K562 (cell line): Measurements from ENCODE around the gene YKT6. TPM values are rescaled to one million over a fixed set of nuclear protein-coding genes. Genes with fewer than 3 reads are reported as not detected.

ENCODE experiments used
- ATAC-seq: fragments of 200-7000 bp; cut with Tn5 transposase; 3 replicates; pipeline ENCODE4 v1.9.1; 2020; ENCODE audit warnings: moderate library complexity
- BruUV-seq: library from RNA; stranded (reverse); fragments of 400-500 nt; replicated peaks from 2 replicates; lab custom pipeline; 2021; lab: Mats Ljungman, UMichigan
- CTCF ChIA-PET: fragments of 300-600 bp; formaldehyde crosslinking; extraction: SDS; loops from one replicate; lab custom pipeline; 2021; ENCODE audit warnings: low intra/inter-chr PET ratio; lab: Yijun Ruan, JAX
- POLR2A ChIA-PET: fragments of 300-600, 350-650 bp; sonication (Branson Sonifier 250); formaldehyde crosslinking; extraction: SDS; loops from one replicate; lab custom pipeline; 2021; ENCODE audit warnings: antibody characterized with exemption, inconsistent platforms; lab: Yijun Ruan, JAX
- DNase-seq, 4 experiments: peaks; one replicate each; pipeline versions ENCODE4 v3.0.0 to v3.0.0-alpha.2; 2011 to 2018; ENCODE audit warnings: low spot score in 3 of 4, mixed read lengths in 3 of 4; ENCODE audit errors: extremely low read depth in 1 of 4
- FAIRE-seq: peaks from 2 replicates; lab custom pipeline; 2011; peaks lifted over from hg19 to GRCh38; lab: Jason Lieb, UNC
- H2AFZ ChIP-seq: 2 replicates; pipeline ENCODE4 v1.6.0; 2011; ENCODE audit warnings: low read depth, low read length, control low read depth, inconsistent platforms
- H3K27ac ChIP-seq: fragments of 200-600 bp; 3 replicates; pipeline ENCODE4 v1.8.0; 2011; ENCODE audit warnings: low read depth, mild to moderate bottlenecking, control low read depth, inconsistent platforms, low read length, moderate library complexity, mixed read lengths; ENCODE audit errors: extremely low read depth
- H3K27me3 ChIP-seq, 2 experiments: fragments of 300-600 bp in 1 of 2; 2 replicates in 1 of 2; 3 replicates in 1 of 2; pipeline versions ENCODE4 v1.6.0 to v1.8.0; 2011; ENCODE audit warnings: inconsistent platforms in 2 of 2, low read length in 2 of 2, mild to moderate bottlenecking in 1 of 2, mixed read lengths in 1 of 2, moderate library complexity in 1 of 2; ENCODE audit not compliant: control insufficient read depth in 2 of 2, insufficient read depth in 2 of 2
- H3K36me3 ChIP-seq: fragments of 300-600 bp; 3 replicates; pipeline ENCODE4 v1.8.0; 2011; ENCODE audit warnings: mild to moderate bottlenecking, low read length, inconsistent platforms; ENCODE audit not compliant: control insufficient read depth, insufficient read depth
- H3K4me1 ChIP-seq, 2 experiments: fragments of 200-600 bp in 1 of 2; replicated peaks in 1 of 2; 2 replicates in 1 of 2; 3 replicates in 1 of 2; pipeline versions ENCODE4 v1.5.1 to v1.8.0; 2011; ENCODE audit warnings: inconsistent platforms in 2 of 2, low read length in 2 of 2, mild to moderate bottlenecking in 1 of 2, mixed read lengths in 1 of 2, moderate library complexity in 1 of 2; ENCODE audit not compliant: control insufficient read depth in 2 of 2, insufficient read depth in 2 of 2
- H3K4me2 ChIP-seq: 2 replicates; pipeline ENCODE4 v1.6.1; 2011; ENCODE audit warnings: low read length, control low read depth, inconsistent platforms, mixed read lengths; ENCODE audit not compliant: insufficient read depth
- H3K4me3 ChIP-seq: fragments of 200-600 bp; sonication (generic), shearing (Covaris generic); 2 replicates; pipeline ENCODE4 v1.5.1; 2016; ENCODE audit warnings: control low read depth, inconsistent platforms
- H3K79me2 ChIP-seq: fragments of 200-600 bp; 3 replicates; pipeline ENCODE4 v1.8.0; 2011; ENCODE audit warnings: low read length, inconsistent platforms; ENCODE audit not compliant: control insufficient read depth, insufficient read depth
- H3K9ac ChIP-seq, 2 experiments: 2 replicates each; pipeline versions ENCODE4 v1.6.0 to v1.6.1; 2011; ENCODE audit warnings: low read depth in 2 of 2, low read length in 2 of 2, control low read depth in 1 of 2, inconsistent platforms in 1 of 2, mild to moderate bottlenecking in 1 of 2, mixed read lengths in 1 of 2; ENCODE audit not compliant: insufficient read depth in 1 of 2
- H3K9me1 ChIP-seq: one replicate; pipeline ENCODE4 v1.6.0; 2011; ENCODE audit warnings: inconsistent platforms, mild to moderate bottlenecking, low read length, moderate library complexity; ENCODE audit not compliant: control insufficient read depth, insufficient read depth
- H3K9me3 ChIP-seq: replicated peaks from 2 replicates; pipeline ENCODE4 v1.5.1; 2011; ENCODE audit warnings: low read depth, low read length, inconsistent platforms; ENCODE audit not compliant: control insufficient read depth, insufficient read depth
- H4K20me1 ChIP-seq: replicated peaks from 2 replicates; pipeline ENCODE4 v1.6.1; 2011; ENCODE audit warnings: low read length, inconsistent platforms, mixed read lengths; ENCODE audit not compliant: control insufficient read depth, insufficient read depth
- BACH1 ChIP-seq: fragments of 200-800 bp; sonication (Bioruptor generic); IDR thresholded peaks from 2 replicates; pipeline ENCODE4 v1.6.1; 2016; ENCODE audit warnings: missing genetic modification characterization, missing compliant biosample characterization
- BHLHE40 ChIP-seq: IDR thresholded peaks from 2 replicates; pipeline ENCODE4 v1.6.1; 2011; ENCODE audit warnings: low read length, improper control_type of control experiment
- BRCA1 ChIP-seq, 2 experiments: fragments of 450-650 bp in 1 of 2; sonication (generic) in 1 of 2; formaldehyde crosslinking in 1 of 2; IDR thresholded peaks; 2 replicates each; pipeline versions ENCODE4 v1.5.0 to v1.6.1; 2017 to 2020; ENCODE audit warnings: mild to moderate bottlenecking in 1 of 2, missing genetic modification reagents in 1 of 2
- COPS2 ChIP-seq: fragments of 450-650 bp; conservative IDR thresholded peaks from 2 replicates; pipeline ENCODE4 v1.6.1; 2016; ENCODE audit warnings: mild to moderate bottlenecking, moderate library complexity
- DDX20 ChIP-seq: fragments of 450-650 bp; IDR thresholded peaks from 2 replicates; pipeline ENCODE4 v1.6.1; 2016; ENCODE audit warnings: missing genetic modification characterization, low read depth, mild to moderate bottlenecking, missing compliant biosample characterization, moderate library complexity
- EP400 ChIP-seq: fragments of 450-650 bp; IDR thresholded peaks from 2 replicates; pipeline ENCODE4 v1.6.1; 2017; ENCODE audit warnings: antibody characterized with exemption, mild to moderate bottlenecking, moderate library complexity
- GATA2 ChIP-seq: sonication (generic); formaldehyde crosslinking; IDR thresholded peaks from 2 replicates; pipeline ENCODE4 v1.4.0; 2020; ENCODE audit warnings: mild to moderate bottlenecking, missing genetic modification reagents
- GTF2F1 ChIP-seq: IDR thresholded peaks from 2 replicates; pipeline ENCODE4 v1.6.1; 2011; ENCODE audit warnings: low read depth, low read length, improper control_type of control experiment
- HSF4 ChIP-seq: fragments of 250-450 bp; sonication (Bioruptor Pico); IDR thresholded peaks from 2 replicates; pipeline ENCODE4 v2.1.2; 2022; ENCODE audit warnings: mild to moderate bottlenecking, moderate library complexity, borderline replicate concordance
- MCM3 ChIP-seq: fragments of 450-650 bp; IDR thresholded peaks from 2 replicates; pipeline ENCODE4 v1.6.1; 2016
- MXI1 ChIP-seq: IDR thresholded peaks from 2 replicates; pipeline ENCODE4 v1.6.1; 2011; ENCODE audit warnings: low read depth, mild to moderate bottlenecking, improper control_type of control experiment, low read length
- NFIX ChIP-seq: fragments of 250-450 bp; sonication (Bioruptor Pico); IDR thresholded peaks from 2 replicates; pipeline ENCODE4 v1.4.0; 2020; ENCODE audit warnings: low read depth, mild to moderate bottlenecking, moderate library complexity
- RBM15 ChIP-seq: fragments of 200-400 bp; formaldehyde crosslinking; IDR thresholded peaks from 2 replicates; pipeline ENCODE4 v1.6.1; 2018; ENCODE audit warnings: mild to moderate bottlenecking, low read length, moderate library complexity; ENCODE audit not compliant: insufficient read depth
- RCOR1 ChIP-seq, 2 experiments: IDR thresholded peaks; 2 replicates each; pipeline ENCODE4 v1.6.1; 2012; ENCODE audit warnings: low read depth in 2 of 2, low read length in 2 of 2, borderline replicate concordance in 1 of 2, improper control_type of control experiment in 1 of 2
- SP1 ChIP-seq: sonication (generic); formaldehyde crosslinking; IDR thresholded peaks from 2 replicates; pipeline ENCODE4 v1.8.1; 2022; ENCODE audit warnings: mild to moderate bottlenecking, missing genetic modification reagents
- TAF9B ChIP-seq: fragments of 450-650 bp; IDR thresholded peaks from 2 replicates; pipeline ENCODE4 v1.6.1; 2018; ENCODE audit warnings: mild to moderate bottlenecking; ENCODE audit not compliant: partially characterized antibody
- ZKSCAN8 ChIP-seq: fragments of 200-800 bp; sonication (Bioruptor generic); IDR thresholded peaks from 2 replicates; pipeline ENCODE4 v1.6.1; 2016; ENCODE audit warnings: missing genetic modification characterization, missing compliant biosample characterization
- ZNF232 ChIP-seq: sonication (generic); formaldehyde crosslinking; IDR thresholded peaks from 2 replicates; pipeline ENCODE4 v1.8.0; 2022; ENCODE audit warnings: mild to moderate bottlenecking, missing genetic modification reagents
- ZNF445 ChIP-seq: fragments of 250-450 bp; sonication (Bioruptor Pico); IDR thresholded peaks from 2 replicates; pipeline ENCODE4 v1.4.0; 2020; ENCODE audit warnings: low read depth, mild to moderate bottlenecking, moderate library complexity
- WGBS: fragments of 100-300 bp; shearing (Covaris generic); methylation state at CpG from one replicate; pipeline ENCODE4 v1.1.6; 2016; ENCODE audit warnings: low coverage, mixed read lengths; ENCODE audit not compliant: insufficient coverage; ENCODE audit errors: missing lambda C conversion rate; 5-methylcytosine and 5-hydroxymethylcytosine counted together
- in situ Hi-C: fragments of 300-500 bp; cut with MboI; formaldehyde crosslinking; loops from 4 replicates; pipeline ENCODE4 v1.15.0; 2018; ENCODE audit warnings: inconsistent platforms, mixed read lengths
- intact Hi-C: fragments of 100-400 bp; cut with micrococcal nuclease; formaldehyde crosslinking; loops from 2 replicates; pipeline ENCODE4 v1.14.2; 2022
- polyA plus RNA-seq, 8 experiments: library from polyadenylated mRNA; depleted of rRNA in 4 of 8; stranded (reverse) in 5 of 8; unstranded in 3 of 8; fragments of >200 nt; fragmentation: Nextera tagmentation in 2 of 8; fragmentation: Illumina TruSeq in 1 of 8; extraction: Ambion mirVana in 2 of 8; extraction: Trizol in 1 of 8; gene quantifications; 2 replicates each; pipeline versions ENCODE4 v1.2.1 to v1.2.3, GENCODE V29; 2011 to 2014; ENCODE audit warnings: inconsistent platforms in 1 of 8, missing spikeins in 1 of 8
- total RNA-seq, 7 experiments: library from RNA; depleted of rRNA in 6 of 7; stranded (reverse); fragments of >200 nt in 6 of 7; fragmentation: Illumina TruSeq in 2 of 7; extraction: Trizol in 2 of 7; gene quantifications; 2 replicates each; pipeline versions ENCODE4 v1.2.1 to v1.2.3, GENCODE V29; 2011 to 2021; ENCODE audit warnings: low replicate concordance in 1 of 7
- TF ChIP-seq, protein P1 (sequence below): fragments of 450-650 bp; conservative IDR thresholded peaks from 2 replicates; pipeline ENCODE4 v1.6.1; 2016; ENCODE audit warnings: missing genetic modification characterization, low read depth, mild to moderate bottlenecking, control low read depth, missing compliant biosample characterization
- TF ChIP-seq, protein P2 (sequence below): fragments of 450-650 bp; formaldehyde crosslinking; conservative IDR thresholded peaks from 2 replicates; pipeline ENCODE4 v1.4.0; 2022; ENCODE audit warnings: mild to moderate bottlenecking, missing genetic modification characterization

Gene YKT6
- total and polyA plus RNA-seq, 9 of the 15 experiments (the other 6 are each of a cell fraction or from before 2014, with no cell fraction given) = 1.6 to 90.6 (median 75.1) TPM

- 30% methylated on average over 3 of the region's 3 CpGs for WGBS
- ATAC-seq = peak; percentile 70
- ChIA-PET CTCF (interaction anchor here (0.8 to 1.0 kb wide), 2 partner anchors 65 to 130 kb away, joined by 4 read pairs; no protein-coding TSS in a partner anchor), POLR2A (interaction anchor here (0.6 to 2.0 kb wide), 5 partner anchors 9 to 129 kb away, joined by 3 to 6 read pairs (median 4); no protein-coding TSS in a partner anchor)
- no peaks in the 10 kb centered on the region for H3K9me1 ChIP-seq
- peak overlapping the region; percentile 82 for H2AFZ ChIP-seq
- H3K4me2 ChIP-seq = 0 out of 2 replicates have a peak overlapping the region, but pooled peaks have one; percentile 14
- no peak overlapping the region for H3K27ac ChIP-seq
- peaks cover 2 to 3% of the 10 kb centered on the region in 2 experiments; a peak in 3 of 5 replicates for H3K4me1 ChIP-seq
- no peaks in the 10 kb centered on the region for H4K20me1 ChIP-seq
- no TSS peak for BruUV-seq
- no peak overlapping the region for H3K4me3 ChIP-seq
- intact Hi-C loops = loop anchor here (1.0 to 5.0 kb wide), 4 partner anchors 49 to 124 kb away; no protein-coding TSS in a partner anchor
- H3K9me3 ChIP-seq = no peaks in the 10 kb centered on the region
- H3K27me3 ChIP-seq = no peaks in the 10 kb centered on the region
- peak; percentile 94 for FAIRE-seq
- no peaks in the 10 kb centered on the region for H3K36me3 ChIP-seq
- peaks cover 7% of the 10 kb centered on the region for H3K79me2 ChIP-seq
- in situ Hi-C loops = no loop called here
- DNase-seq = peak; percentile 61 to 80 (median 72)
- no peak overlapping the region; a peak in 1 of 4 replicates for H3K9ac ChIP-seq
- TF ChIP-seq, protein P1, sequence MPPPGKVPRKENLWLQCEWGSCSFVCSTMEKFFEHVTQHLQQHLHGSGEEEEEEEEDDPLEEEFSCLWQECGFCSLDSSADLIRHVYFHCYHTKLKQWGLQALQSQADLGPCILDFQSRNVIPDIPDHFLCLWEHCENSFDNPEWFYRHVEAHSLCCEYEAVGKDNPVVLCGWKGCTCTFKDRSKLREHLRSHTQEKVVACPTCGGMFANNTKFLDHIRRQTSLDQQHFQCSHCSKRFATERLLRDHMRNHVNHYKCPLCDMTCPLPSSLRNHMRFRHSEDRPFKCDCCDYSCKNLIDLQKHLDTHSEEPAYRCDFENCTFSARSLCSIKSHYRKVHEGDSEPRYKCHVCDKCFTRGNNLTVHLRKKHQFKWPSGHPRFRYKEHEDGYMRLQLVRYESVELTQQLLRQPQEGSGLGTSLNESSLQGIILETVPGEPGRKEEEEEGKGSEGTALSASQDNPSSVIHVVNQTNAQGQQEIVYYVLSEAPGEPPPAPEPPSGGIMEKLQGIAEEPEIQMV (tag) = no peak
- TF ChIP-seq BRCA1 (IDR thresholded peaks at IDR 0.05) = no peak
- TF ChIP-seq BRCA1 (CRISPR knock-in tag; IDR thresholded peaks at IDR 0.05) = no peak
- no peak for TF ChIP-seq GATA2 (CRISPR knock-in tag)
- TF ChIP-seq MXI1 = no peak
- 0 out of 4 replicates have a peak, but pooled peaks of 1 of the 2 experiments have one; percentile 20 for TF ChIP-seq RCOR1 (IDR thresholded peaks at IDR 0.05; ENCODE audit: borderline replicate concordance in 1 of 2, low read depth in 2 of 2, low read length in 2 of 2)
- TF ChIP-seq MCM3 = no peak
- 0 out of 2 replicates have a peak, but pooled peaks have one; percentile 7 for TF ChIP-seq BHLHE40
- no peak for TF ChIP-seq TAF9B
- TF ChIP-seq ZNF445 (CRISPR knock-in tag) = no peak
- no peak for TF ChIP-seq ZNF232 (CRISPR knock-in tag)
- TF ChIP-seq ZKSCAN8 (CRISPR knock-in tag) = no peak
- no peak for TF ChIP-seq EP400
- no peak for TF ChIP-seq GTF2F1
- TF ChIP-seq, protein P2, sequence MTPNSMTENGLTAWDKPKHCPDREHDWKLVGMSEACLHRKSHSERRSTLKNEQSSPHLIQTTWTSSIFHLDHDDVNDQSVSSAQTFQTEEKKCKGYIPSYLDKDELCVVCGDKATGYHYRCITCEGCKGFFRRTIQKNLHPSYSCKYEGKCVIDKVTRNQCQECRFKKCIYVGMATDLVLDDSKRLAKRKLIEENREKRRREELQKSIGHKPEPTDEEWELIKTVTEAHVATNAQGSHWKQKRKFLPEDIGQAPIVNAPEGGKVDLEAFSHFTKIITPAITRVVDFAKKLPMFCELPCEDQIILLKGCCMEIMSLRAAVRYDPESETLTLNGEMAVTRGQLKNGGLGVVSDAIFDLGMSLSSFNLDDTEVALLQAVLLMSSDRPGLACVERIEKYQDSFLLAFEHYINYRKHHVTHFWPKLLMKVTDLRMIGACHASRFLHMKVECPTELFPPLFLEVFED (CRISPR knock-in tag) = no peak
- no peak for TF ChIP-seq BACH1 (tag)
- TF ChIP-seq NFIX (CRISPR knock-in tag) = no peak
- no peak for TF ChIP-seq HSF4
- no peak for TF ChIP-seq RBM15
- no peak for TF ChIP-seq COPS2
- no peak for TF ChIP-seq DDX20
- 0 out of 2 replicates have a peak, but pooled peaks have one; percentile 7 for TF ChIP-seq SP1 (CRISPR knock-in tag)
These were observed 4.3 kb upstream of the YKT6 start for GRCh38 chr7:44196450-44196872.
